ENCODE results near the gene PPARG. TPM values are rescaled to one million over a fixed set of nuclear protein-coding genes. Genes with fewer than 3 reads are reported as not detected.
"Not testable (repeated sequence)": the region's sequence is repeated elsewhere in the genome, so short reads cannot be mapped to it uniquely, and the experiment has no call there.

Gene PPARG
- total RNA-seq, 2 donors from 2014 or later = 1.5 to 18.3 TPM

- Mint-ChIP-seq H3K36me3 (ENCODE audit: low read depth) (no peaks in the 10 kb centered on the region), H3K9me3 (no peaks in the 10 kb centered on the region), H3K4me1 (peaks cover 6% of the 10 kb centered on the region), H3K27me3 (no peaks in the 10 kb centered on the region), H3K4me3 (peak overlapping the region; percentile 9), H3K27ac (no peak overlapping the region)
- ATAC-seq (replicated peaks) = no peak
Measured at GRCh38 chr3:12383218-12383617, 94.3 kb downstream of the PPARG start.

DNA sequence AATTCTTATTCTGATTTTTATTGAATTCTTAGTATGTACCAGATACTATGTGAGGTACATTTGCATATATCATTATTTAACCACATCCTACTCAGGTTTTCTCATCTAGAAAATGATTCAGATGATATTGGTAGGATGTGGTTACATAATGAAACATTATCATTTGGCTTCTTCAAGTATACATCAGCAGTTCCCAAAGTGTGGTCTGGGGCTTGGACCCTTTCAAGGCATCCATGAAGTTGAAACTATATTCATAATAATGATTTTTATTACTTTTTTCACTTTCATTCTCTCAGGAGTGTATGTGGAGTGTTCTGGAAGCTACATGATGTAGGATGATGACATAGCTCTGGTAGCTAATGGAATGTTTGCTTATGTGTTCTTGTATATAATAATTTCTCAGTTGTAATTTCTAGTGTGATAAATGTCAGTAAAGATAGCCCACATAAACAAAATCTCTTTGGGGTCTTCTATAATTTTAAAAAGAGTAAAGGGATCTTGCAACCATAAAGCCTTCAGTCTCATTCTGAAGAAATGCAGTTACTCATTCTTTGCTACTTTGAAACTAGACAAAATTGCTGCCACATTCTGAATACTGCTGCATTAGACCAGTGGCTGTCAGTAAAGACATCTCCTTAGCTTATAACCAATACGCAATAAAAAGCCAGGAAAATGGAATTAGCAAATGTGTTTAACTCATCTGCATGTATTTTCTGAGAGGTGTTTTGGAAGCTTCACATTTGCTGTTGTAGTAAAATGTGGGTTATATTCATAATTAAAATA is 95.8 kb downstream of the PPARG start:
- Mint-ChIP-seq H3K27me3 (no peaks in the 10 kb centered on the region), H3K4me3 (no peak overlapping the region), H3K27ac (no peak overlapping the region), H3K9me3 (no peaks in the 10 kb centered on the region), H3K36me3 (ENCODE audit: low read depth) (no peaks in the 10 kb centered on the region), H3K4me1 (peaks cover 6% of the 10 kb centered on the region)
- peak; percentile 88 for ATAC-seq (replicated peaks)

DNA sequence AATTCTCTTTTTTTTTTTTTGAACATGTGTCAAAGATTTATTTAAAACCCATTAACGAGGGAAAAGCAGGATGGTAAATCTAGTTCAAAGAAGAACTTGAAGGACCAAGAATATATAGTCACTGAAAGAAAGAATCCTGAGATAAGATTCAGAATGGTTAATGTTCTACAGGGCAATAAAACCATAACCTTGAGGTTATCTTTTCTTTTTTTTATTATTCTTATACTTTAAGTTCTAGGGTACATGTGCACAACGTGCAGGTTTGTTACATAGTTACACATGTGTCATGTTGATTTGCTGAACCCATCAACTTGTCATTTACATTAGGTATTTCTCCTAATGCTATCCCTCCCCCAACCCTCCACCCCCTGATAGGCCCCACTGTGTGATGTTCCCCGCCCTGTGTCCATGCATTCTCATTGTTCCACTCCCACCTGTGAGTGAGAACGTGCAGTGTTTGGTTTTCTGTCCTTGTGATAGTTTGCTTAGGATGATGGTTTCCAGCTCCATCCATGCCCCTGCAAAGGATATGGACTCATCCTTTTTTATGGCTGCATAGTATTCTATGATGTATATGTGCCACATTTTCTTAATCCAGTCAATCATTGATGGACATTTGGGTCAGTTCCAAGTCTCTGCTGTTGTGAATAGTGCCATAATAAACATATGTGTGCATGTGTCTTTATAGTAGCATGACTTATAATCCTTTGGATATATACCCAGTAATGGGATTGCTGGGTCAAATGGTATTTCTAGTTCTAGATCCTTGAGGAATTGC is 97.8 kb downstream of the PPARG start:
- not testable (repeated sequence) for H3K36me3 Mint-ChIP-seq (ENCODE audit: low read depth); H3K4me1 Mint-ChIP-seq; H3K9me3 Mint-ChIP-seq; H3K27ac Mint-ChIP-seq; H3K27me3 Mint-ChIP-seq; ATAC-seq (replicated peaks); H3K4me3 Mint-ChIP-seq

GRCh38 chr3:12388185-12388584 is 99.3 kb downstream of the PPARG start:
- Mint-ChIP-seq H3K36me3 (ENCODE audit: low read depth) (no peaks in the 10 kb centered on the region), H3K9me3 (no peaks in the 10 kb centered on the region), H3K4me1 (peaks cover 6% of the 10 kb centered on the region), H3K27ac (no peak overlapping the region), H3K27me3 (peaks cover 4% of the 10 kb centered on the region), H3K4me3 (no peak overlapping the region)
- peak; percentile 35 for ATAC-seq (replicated peaks)

- peaks cover 9% of the 10 kb centered on the region for H3K4me1 Mint-ChIP-seq
- H3K27me3 Mint-ChIP-seq = peaks cover 4% of the 10 kb centered on the region
- H3K36me3 Mint-ChIP-seq (ENCODE audit: low read depth) = no peaks in the 10 kb centered on the region
- ATAC-seq (replicated peaks) = no peak
- no peak overlapping the region for H3K27ac Mint-ChIP-seq
- H3K9me3 Mint-ChIP-seq = no peaks in the 10 kb centered on the region
- no peak overlapping the region for H3K4me3 Mint-ChIP-seq
Measured at GRCh38 chr3:12392101-12392878, 103.4 kb downstream of the PPARG start.

DNA sequence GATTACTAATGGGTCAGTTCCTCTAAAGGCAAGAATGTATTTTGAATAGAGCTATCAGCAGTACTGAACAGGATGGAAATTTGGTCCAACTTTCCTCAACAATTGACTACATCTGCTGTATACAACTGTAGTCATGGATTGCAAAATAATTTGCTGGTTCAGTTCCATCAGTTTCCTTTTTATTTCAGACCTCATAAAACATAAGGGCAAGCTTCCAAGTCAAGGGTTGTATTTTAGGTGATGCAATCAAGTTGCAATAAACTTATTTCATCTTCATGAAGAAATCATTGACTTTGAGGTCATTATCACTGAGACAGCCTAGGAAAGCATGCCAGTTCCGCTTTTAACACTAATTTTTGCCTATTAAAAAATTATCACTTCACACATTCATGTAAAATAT is 105.0 kb downstream of the PPARG start:
- peak overlapping the region; percentile 73 for H3K4me3 Mint-ChIP-seq
- peaks cover 4% of the 10 kb centered on the region for H3K27me3 Mint-ChIP-seq
- peaks cover 9% of the 10 kb centered on the region for H3K4me1 Mint-ChIP-seq
- H3K27ac Mint-ChIP-seq = no peak overlapping the region
- H3K36me3 Mint-ChIP-seq (ENCODE audit: low read depth) = no peaks in the 10 kb centered on the region
- no peaks in the 10 kb centered on the region for H3K9me3 Mint-ChIP-seq
- ATAC-seq (replicated peaks) = no peak

GRCh38 chr3:12394569-12395271 is 105.8 kb downstream of the PPARG start:
- H3K36me3 Mint-ChIP-seq (ENCODE audit: low read depth) = no peaks in the 10 kb centered on the region
- H3K4me1 Mint-ChIP-seq = peaks cover 9% of the 10 kb centered on the region
- no peaks in the 10 kb centered on the region for H3K9me3 Mint-ChIP-seq
- no peak for ATAC-seq (replicated peaks)
- H3K4me3 Mint-ChIP-seq = peak overlapping the region; percentile 73
- peaks cover 4% of the 10 kb centered on the region for H3K27me3 Mint-ChIP-seq
- H3K27ac Mint-ChIP-seq = peak overlapping the region; percentile 79

DNA sequence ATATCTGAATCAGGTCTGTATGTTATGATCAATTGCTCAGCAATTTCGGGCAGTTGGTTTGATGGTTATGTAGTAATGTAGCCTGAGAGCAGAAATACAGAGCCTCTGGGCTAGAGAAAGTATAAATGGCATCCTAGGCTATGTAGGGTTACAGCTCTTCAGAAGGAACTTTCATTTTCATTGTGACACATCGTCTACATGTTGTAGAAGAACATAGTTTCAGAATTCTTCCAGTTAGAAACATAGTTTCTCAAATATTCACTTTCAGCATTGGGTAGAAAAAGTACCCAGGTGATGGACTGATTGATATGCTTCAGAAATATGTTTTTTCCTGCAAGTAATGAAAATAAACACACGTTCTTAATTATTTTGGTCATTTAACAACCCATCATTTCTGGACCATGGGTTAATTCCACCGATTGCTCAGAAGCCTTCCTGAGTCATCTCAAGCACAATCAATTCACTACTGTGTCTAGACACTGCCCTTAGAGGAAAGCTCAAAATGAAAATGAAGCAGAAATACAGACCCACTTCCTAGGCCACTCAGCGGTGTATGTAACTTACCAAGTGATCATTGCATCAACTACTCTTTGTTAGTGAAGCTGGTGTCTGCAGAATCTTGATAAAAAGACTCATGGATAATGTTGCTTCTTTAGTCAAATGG is 106.6 kb downstream of the PPARG start:
- peaks cover 4% of the 10 kb centered on the region for H3K27me3 Mint-ChIP-seq
- H3K4me3 Mint-ChIP-seq = peak overlapping the region; percentile 73
- H3K27ac Mint-ChIP-seq = peak overlapping the region; percentile 79
- no peaks in the 10 kb centered on the region for H3K9me3 Mint-ChIP-seq
- H3K4me1 Mint-ChIP-seq = peaks cover 11% of the 10 kb centered on the region
- H3K36me3 Mint-ChIP-seq (ENCODE audit: low read depth) = no peaks in the 10 kb centered on the region
- peak; percentile 96 for ATAC-seq (replicated peaks)

DNA sequence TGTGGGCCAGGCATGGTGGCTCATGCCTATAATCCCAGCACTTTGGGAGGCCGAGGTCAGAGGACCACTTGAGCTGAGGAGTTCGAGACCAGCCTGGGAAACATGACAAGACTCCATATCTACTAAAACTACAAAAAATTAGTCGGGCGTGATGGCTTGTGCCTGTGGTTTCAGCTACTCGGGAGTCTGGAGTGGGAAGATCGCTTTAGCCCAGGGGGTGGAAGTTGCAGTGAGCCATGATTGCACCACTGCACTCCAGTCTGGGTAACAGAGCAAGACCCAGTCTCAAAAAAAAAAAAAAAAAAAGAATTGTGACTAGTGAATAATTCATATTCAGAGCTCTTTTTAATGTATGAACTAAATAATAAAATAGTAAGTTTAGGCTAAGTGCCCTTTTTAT is 107.6 kb downstream of the PPARG start:
- no peaks in the 10 kb centered on the region for H3K27me3 Mint-ChIP-seq
- H3K4me3 Mint-ChIP-seq = no peak overlapping the region
- H3K4me1 Mint-ChIP-seq = peaks cover 20% of the 10 kb centered on the region
- no peak overlapping the region for H3K27ac Mint-ChIP-seq
- no peaks in the 10 kb centered on the region for H3K36me3 Mint-ChIP-seq (ENCODE audit: low read depth)
- H3K9me3 Mint-ChIP-seq = no peaks in the 10 kb centered on the region
- no peak for ATAC-seq (replicated peaks)

GRCh38 chr3:12399226-12399625 is 110.4 kb downstream of the PPARG start:
- no peaks in the 10 kb centered on the region for H3K9me3 Mint-ChIP-seq
- no peaks in the 10 kb centered on the region for H3K36me3 Mint-ChIP-seq (ENCODE audit: low read depth)
- H3K4me1 Mint-ChIP-seq = peaks cover 20% of the 10 kb centered on the region
- H3K27me3 Mint-ChIP-seq = no peaks in the 10 kb centered on the region
- no peak overlapping the region for H3K27ac Mint-ChIP-seq
- H3K4me3 Mint-ChIP-seq = no peak overlapping the region
- ATAC-seq (replicated peaks) = no peak

- Mint-ChIP-seq H3K27ac (peak overlapping the region; percentile 13), H3K4me3 (peak overlapping the region; percentile 3), H3K4me1 (peaks cover 10% of the 10 kb centered on the region), H3K36me3 (ENCODE audit: low read depth) (no peaks in the 10 kb centered on the region), H3K9me3 (no peaks in the 10 kb centered on the region), H3K27me3 (no peaks in the 10 kb centered on the region)
- peak; percentile 93 for ATAC-seq (replicated peaks)
Measured at GRCh38 chr3:12400616-12401194, 111.8 kb downstream of the PPARG start.

DNA sequence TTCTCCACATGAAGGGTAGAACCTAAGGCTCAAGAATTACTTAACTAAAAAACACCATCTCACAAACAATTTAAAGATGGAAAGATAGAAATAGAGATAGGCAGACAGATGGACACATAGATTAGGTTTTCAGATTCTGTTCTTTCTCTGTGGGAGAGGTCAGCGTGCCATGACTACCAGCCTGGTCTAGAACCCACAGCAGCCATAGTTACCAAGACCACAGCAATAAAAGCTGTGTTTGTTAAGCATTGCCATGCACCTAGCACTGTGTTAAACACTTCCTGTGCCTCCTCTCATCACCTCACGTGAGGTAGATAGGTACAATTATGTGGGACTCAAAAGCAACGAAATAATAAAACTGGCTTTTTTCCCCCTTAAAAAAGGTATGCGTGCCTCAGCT is 112.3 kb downstream of the PPARG start:
- Mint-ChIP-seq H3K27me3 (no peaks in the 10 kb centered on the region), H3K4me1 (peaks cover 10% of the 10 kb centered on the region), H3K27ac (peak overlapping the region; percentile 13), H3K4me3 (peak overlapping the region; percentile 3), H3K36me3 (ENCODE audit: low read depth) (no peaks in the 10 kb centered on the region), H3K9me3 (no peaks in the 10 kb centered on the region)
- ATAC-seq (replicated peaks) = peak; percentile 60

GRCh38 chr3:12405432-12406272 is 116.8 kb downstream of the PPARG start:
- Mint-ChIP-seq H3K9me3 (no peaks in the 10 kb centered on the region), H3K27ac (no peak overlapping the region), H3K36me3 (ENCODE audit: low read depth) (no peaks in the 10 kb centered on the region), H3K27me3 (no peaks in the 10 kb centered on the region), H3K4me3 (no peak overlapping the region), H3K4me1 (peaks cover 6% of the 10 kb centered on the region)
- ATAC-seq (replicated peaks) = peak; percentile 30
